Measurements from ENCODE around the gene SRD5A1.
"Not testable (repeated sequence)": the region's sequence is repeated elsewhere in the genome, so short reads cannot be mapped to it uniquely, and the experiment has no call there.

The SRD5A1 gene

GRCh38 chr5:6644794-6645241 is 11.6 kb downstream of the SRD5A1 start:
- peak; percentile 51 for DNase-seq (ENCODE audit: low read depth, low spot score)

GRCh38 chr5:6645571-6646362 is 12.5 kb downstream of the SRD5A1 start:
- DNase-seq (ENCODE audit: low read depth, low spot score), result not testable (repeated sequence)

- DNase-seq (ENCODE audit: low read depth, low spot score), result no peak
These were observed 15.9 kb downstream of the SRD5A1 start for GRCh38 chr5:6649186-6649585.

DNA sequence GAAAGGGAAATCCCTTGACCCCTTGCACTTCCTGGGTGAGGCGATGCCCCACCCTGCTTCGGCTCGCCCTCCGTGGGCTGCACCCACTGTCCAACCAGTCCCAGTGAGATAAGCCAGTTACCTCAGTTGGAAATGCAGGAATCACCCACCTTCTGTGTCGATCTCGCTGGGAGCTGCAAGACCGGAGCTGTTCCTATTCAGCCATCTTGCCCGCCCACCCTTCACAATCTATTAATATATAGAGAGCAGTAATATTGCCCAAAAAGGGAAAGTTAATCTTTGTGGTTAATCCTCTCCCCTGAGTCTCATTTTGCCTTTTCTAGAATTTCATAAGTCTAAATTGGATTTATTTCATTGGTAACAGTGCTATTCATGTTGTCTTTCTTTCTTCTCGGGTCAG is 16.4 kb downstream of the SRD5A1 start:
- no peak for DNase-seq (ENCODE audit: low read depth, low spot score)

GRCh38 chr5:6652025-6652424 is 18.8 kb downstream of the SRD5A1 start:
- DNase-seq (ENCODE audit: low read depth, low spot score), result no peak

DNA sequence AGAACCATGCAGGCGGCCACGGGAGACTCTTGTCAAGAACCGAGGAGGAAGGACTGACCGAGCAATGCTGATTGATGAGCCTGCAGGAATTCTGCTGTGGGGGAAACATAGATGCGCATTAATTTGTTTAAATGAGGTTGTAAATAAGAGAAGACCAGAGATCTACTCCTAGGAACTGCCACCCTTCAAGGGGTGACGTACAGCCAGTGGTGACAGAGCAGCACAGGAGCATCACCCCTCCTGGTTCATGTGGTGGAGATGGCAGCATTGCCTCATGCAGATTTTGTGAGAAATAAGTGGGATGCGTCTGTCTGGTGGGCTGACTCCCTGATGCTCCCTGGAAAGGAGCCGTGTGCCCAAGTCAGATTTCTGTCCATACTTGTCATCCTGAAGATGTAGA is 22.2 kb downstream of the SRD5A1 start:
- DNase-seq (ENCODE audit: low read depth, low spot score), result no peak

- no peak for DNase-seq (ENCODE audit: low read depth, low spot score)
These were observed 23.4 kb downstream of the SRD5A1 start for GRCh38 chr5:6656680-6657079.

GRCh38 chr5:6659941-6660684 is 26.9 kb downstream of the SRD5A1 start:
- no peak for DNase-seq (ENCODE audit: low read depth, low spot score)

- no peak for DNase-seq (ENCODE audit: low read depth, low spot score)
These were observed 27.4 kb downstream of the SRD5A1 start for GRCh38 chr5:6660688-6661087.

DNA sequence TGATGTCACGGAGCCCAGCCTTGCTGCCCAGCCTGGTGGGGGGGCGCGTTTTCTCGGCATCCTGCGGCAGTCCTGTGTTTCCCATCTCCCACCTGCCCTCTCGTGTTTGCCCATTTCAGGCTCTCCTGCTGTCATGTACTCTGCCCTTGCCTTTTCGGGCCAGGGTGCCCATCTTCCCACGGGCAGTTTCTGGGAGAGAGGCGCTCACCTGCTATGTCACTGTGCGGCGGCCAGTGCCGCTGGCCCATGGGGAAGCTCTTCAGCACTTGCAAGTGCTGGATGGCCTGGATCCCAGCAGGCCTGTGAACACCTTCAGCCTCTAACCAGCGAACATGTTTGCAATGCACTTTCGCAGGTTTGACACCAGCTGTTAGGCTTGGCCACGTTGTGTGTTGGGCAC is 33.5 kb downstream of the SRD5A1 start:
- DNase-seq (ENCODE audit: low read depth, low spot score), result no peak

DNA sequence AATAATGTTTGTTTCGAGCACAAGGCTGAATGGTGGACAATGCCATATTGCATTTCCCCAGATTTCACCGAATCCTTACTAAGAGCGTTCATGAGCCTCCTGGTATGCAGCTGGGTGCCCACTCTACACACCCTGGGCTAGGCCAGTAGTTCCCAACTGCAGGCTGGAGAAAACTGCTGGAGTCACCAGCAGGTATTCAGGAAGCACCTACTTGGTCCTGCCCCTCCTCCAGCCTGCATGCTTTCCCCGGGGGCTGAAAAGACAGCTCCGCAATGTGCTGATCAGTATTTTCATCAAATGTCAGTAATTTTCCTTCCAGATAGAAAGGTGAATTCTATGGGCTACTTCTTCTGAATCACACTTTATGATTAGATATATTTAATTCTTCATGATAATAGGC is 34.4 kb downstream of the SRD5A1 start:
- DNase-seq (ENCODE audit: low read depth, low spot score), result no peak

GRCh38 chr5:6668717-6669116 is 35.5 kb downstream of the SRD5A1 start:
- DNase-seq (ENCODE audit: low read depth, low spot score), result not testable (repeated sequence)

DNA sequence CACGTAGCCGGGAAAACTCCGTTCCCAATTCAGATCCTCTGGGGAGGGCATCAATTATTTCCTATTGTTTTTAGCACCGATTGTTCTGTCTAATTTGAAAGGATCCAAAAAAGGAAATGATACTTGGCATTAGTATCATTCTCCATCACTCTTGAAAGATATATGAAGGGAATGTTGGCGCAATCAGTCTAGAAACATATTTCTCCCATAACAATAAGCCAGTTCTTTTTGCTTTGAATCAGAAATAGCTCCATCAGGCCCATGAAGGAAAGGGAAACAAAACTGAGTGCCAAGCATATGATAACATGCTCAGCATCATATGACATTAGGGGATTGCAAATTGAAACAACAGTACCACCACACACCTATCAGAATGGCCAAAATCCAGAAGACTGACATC is 39.8 kb downstream of the SRD5A1 start:
- no peak for DNase-seq (ENCODE audit: low read depth, low spot score)

- DNase-seq (ENCODE audit: low read depth, low spot score), result no peak
These were observed 40.7 kb downstream of the SRD5A1 start for GRCh38 chr5:6673963-6674362.

DNA sequence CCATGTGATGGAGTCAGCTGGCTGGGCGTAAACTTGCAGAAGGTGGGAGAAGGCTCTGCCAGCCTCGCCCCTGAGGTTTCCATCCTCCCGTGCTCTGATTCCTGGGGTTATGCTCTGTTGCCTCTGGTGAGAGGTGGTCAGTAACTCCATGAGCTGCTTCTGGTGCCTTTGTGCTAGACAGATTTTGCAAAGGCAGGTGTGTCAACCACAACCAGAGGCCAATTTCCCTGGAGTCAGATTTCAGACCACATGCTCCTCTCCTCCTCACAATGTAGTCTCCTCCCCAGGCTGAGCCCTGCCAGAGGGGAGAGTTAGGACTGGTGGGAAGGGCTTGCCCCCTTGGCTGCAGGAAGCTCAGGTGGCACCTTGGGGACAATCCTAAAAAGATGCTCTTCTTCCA is 41.2 kb downstream of the SRD5A1 start:
- DNase-seq (ENCODE audit: low read depth, low spot score), result no peak

DNA sequence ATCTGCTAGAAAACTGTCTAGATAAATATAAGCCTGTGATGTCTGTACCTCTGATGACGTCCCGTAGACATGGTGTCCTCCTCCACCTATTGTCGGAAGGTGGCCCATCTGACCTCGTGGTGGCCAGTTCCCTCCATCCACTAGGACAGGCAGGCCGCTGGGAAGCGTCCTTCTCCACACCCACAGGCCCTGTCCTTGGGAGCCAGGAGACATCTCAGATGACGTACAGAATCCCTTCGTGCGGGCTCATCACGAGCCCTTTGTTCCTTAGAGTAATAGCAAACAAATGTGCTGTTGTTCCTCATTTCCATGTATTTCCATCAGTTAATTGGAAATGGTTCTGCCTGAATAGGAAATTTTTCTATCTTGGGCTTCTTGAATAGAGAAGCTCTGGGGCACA is 41.6 kb downstream of the SRD5A1 start:
- DNase-seq (ENCODE audit: low read depth, low spot score), result no peak

DNA sequence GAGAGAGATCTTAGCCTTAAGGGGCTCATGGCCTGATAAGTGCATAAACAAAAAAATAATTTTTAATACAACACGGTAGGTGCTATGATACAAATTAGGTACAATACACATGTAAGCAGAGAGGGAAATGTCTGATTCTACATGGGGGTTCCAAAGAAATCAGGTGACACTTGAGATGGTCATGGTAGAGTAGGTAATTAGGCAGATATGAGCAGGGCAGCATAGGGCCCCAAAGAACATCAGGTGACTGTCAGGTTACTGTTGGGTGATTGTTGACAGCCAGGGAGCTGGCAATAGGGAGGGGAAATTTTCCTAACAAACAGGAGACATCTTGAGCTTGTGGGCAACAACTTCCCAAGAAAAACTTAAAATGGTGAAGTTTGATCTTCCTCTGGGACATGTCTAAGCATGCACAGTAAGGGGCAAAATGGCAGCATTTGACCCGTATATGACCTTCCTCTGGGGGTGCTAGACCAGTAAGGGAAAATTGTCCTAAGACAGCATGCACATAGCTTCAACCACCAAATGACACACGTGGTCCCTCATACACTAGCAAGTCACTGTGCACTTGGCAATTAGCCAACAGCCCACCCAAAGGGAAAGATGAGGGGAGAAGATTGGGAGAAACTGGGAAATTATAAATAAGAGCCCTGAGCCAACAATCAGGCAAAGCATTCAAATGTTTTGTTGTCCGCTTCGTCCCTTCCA is 42.7 kb downstream of the SRD5A1 start:
- no peak for DNase-seq (ENCODE audit: low read depth, low spot score)

DNA sequence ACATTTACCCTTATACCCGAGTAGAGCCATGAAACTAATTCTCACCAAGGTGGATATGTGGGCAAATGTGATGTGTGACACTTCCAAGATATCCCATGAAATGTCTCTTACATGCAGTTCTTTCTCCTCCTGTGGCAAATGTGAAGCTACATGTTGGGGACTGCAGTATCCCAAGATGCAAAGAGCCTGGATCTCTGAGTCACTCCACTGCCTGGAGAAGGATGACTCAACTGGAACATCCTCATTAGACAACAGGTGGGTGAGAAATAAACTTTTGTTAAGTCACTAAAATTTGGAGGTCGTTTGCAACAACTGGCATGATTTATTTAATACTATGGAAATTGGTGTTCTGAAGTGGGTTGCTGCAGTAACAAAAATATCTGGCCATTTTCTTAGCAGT is 43.5 kb downstream of the SRD5A1 start:
- DNase-seq (ENCODE audit: low read depth, low spot score), result no peak

DNA sequence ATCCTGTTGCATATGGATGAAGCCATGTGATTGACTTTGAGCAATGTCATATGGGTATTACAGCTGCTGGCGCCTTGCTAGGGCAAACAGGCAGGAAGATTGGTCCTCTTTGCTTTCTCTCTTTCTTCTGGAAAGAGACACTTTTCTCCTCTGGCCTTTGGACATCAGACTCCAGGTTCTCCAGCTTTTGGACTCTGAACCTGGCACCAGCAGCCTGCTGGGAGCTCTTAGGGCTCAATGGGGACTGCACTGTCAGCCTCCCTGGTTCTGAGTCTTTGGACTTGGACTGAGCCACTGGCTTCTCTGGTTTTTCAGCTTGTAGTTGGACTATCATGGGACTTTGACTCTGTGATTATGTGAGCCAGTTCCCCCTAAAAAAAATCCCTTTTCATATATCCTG is 45.1 kb downstream of the SRD5A1 start:
- no peak for DNase-seq (ENCODE audit: low read depth, low spot score)

DNA sequence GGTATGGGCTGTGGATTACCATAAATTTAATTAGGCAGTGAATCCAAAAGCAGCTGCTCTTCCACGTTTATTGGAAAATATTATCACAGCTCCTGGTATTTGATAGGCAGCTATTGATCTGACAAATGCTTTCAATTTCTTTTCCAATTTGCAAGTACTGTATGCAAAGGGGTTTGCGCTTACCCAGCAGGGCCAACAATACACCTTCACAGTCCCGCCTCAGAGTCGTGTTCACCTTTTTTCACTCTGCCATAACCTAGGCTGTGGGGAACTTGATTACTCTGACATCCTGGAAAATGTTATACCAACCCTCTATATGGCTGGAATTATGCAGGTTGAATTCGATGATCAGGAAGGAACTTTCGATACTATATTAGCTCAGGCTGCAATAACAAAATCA is 47.7 kb downstream of the SRD5A1 start:
- DNase-seq (ENCODE audit: low read depth, low spot score), result no peak

- no peak for DNase-seq (ENCODE audit: low read depth, low spot score)
These were observed 48.4 kb downstream of the SRD5A1 start for GRCh38 chr5:6681682-6682081.

DNA sequence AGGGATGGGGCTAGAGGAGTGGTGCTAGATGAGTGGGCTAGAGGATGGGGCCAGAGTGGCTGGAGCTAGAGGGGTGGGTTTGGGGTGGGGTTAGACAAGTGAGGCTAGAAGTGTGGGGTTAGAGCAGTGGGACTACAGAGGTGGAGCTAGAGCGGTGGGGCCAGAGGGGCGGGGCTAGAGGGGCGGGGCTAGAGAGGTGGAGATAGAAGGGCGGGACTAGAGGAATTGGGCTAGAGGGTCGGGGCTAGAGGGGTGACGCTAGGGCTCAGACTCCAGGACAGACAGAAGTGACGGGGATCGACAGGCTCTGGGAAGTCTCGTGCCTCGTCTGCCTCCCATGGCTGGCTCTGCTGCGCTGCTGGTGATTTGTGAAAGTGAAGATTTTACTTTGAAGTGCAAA is 49.0 kb downstream of the SRD5A1 start:
- DNase-seq (ENCODE audit: low read depth, low spot score), result no peak

DNA sequence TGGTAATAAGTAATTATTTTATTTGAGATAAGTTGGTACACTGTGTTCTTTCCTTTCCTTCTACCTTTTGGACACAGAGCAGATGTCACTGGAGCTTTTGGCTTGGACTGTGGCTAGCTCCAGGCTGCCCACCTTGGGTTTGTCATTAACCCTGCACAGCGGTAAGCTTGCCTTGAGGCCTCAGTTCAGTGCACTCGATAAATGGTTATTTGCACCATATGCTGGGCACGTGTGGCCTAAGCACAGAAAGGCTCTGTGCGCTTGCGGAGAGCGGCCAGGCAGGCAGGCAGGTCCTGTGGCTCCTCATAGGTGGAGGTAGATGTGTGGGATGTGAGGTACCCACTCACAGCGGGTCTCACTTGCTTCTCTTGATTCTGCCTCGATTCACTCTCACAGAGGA is 50.0 kb downstream of the SRD5A1 start:
- DNase-seq (ENCODE audit: low read depth, low spot score), result no peak
